Activated naive CD8-positive, alpha-beta T cell treated with anti-CD3 and anti-CD28 coated beads for 36 hours (primary cell): ENCODE results near the gene PCNX4. TPM values are rescaled to one million over a fixed set of nuclear protein-coding genes. Genes with fewer than 3 reads are reported as not detected.
"Not testable (repeated sequence)": the region's sequence is repeated elsewhere in the genome, so short reads cannot be mapped to it uniquely, and the experiment has no call there.

Experiments used
- DNase-seq: peaks from one replicate; pipeline ENCODE4 v3.0.0; 2021
- H3K27ac Mint-ChIP-seq: one replicate; pipeline ENCODE4 v1.8.0; 2022; ENCODE audit warnings: mild to moderate bottlenecking, moderate library complexity, mixed read lengths
- H3K27me3 Mint-ChIP-seq: one replicate; pipeline ENCODE4 v1.8.0; 2022; ENCODE audit warnings: mild to moderate bottlenecking, mixed read lengths
- H3K36me3 Mint-ChIP-seq: one replicate; pipeline ENCODE4 v1.8.0; 2021; ENCODE audit warnings: mild to moderate bottlenecking, mixed read lengths
- H3K4me1 Mint-ChIP-seq: one replicate; pipeline ENCODE4 v1.8.0; 2021; ENCODE audit warnings: mixed read lengths
- H3K4me3 Mint-ChIP-seq: one replicate; pipeline ENCODE4 v1.8.0; 2022; ENCODE audit warnings: mild to moderate bottlenecking, moderate library complexity, mixed read lengths
- H3K9me3 Mint-ChIP-seq: one replicate; pipeline ENCODE4 v1.8.0; 2022; ENCODE audit warnings: mixed read lengths
- total RNA-seq, 2 experiments: library from RNA; stranded (reverse); gene quantifications; one replicate each; pipeline ENCODE4 v1.2.3, GENCODE V29; 2021

The PCNX4 gene
- total RNA-seq: 10 to 100 TPM; 28.3 to 30.9 TPM

DNA sequence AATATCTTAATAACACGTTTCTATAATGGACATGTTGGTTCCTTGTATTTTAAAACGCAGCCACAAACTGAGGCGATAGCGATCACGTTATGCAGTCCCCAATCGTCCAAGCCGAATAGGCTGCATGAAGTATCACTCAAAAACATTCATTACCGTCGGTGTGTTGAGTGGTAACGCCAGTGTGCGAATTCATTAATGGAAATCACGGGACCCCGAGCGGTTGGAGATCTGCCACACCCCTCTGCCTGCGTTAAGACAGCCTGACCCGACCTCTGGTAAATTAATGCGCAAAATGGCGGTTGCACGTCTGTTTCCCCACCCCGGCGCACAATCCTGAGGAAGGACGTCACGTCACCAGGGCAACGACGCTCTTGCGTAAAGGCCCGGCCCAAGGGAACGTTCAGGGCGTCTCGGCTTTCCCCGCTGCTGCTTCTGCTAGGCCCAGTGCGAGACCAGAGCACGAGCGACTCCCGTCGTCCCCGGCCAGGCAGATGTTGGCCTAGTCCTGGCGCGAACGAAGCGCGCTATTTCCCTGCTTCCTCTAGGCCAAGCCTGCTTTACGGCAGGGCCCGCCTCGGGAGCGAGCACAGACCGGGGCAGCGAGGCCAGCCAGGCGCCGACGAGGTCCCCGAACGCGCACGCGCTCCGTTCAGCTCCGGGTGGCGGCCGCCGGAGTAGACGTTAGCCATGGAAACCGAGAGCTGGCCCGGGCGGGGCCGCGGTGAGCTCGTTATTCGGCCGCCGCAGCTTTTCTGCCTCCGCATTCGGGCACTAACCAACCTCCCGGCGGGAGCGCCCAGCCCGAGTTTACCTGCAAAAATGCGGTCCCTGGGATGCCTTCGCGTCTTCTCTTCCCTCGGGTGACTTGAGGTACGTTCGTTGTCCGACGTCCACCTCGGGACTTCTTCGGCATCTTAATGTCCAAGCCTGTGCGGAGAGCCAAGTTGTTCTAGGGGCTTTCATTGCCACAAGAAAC, at the start of gene PCNX4:
PCNX4 (plus strand) TSS at position 374 of the 976 bp plus-strand sequence. CDS start 15,716 bp downstream, outside the sequence.
- peaks cover 30% of the 10 kb centered on the region for H3K4me1 Mint-ChIP-seq
- H3K4me3 Mint-ChIP-seq: peak within 1 kb of the TSS; percentile 97
- no peaks in the 10 kb centered on the region for H3K27me3 Mint-ChIP-seq
- peak within 1 kb of the TSS; percentile 95 for H3K27ac Mint-ChIP-seq
- DNase-seq: peak; percentile 91
- peaks cover 19% of the 10 kb centered on the region for H3K36me3 Mint-ChIP-seq
- peaks cover 1% of the 10 kb centered on the region for H3K9me3 Mint-ChIP-seq

DNA sequence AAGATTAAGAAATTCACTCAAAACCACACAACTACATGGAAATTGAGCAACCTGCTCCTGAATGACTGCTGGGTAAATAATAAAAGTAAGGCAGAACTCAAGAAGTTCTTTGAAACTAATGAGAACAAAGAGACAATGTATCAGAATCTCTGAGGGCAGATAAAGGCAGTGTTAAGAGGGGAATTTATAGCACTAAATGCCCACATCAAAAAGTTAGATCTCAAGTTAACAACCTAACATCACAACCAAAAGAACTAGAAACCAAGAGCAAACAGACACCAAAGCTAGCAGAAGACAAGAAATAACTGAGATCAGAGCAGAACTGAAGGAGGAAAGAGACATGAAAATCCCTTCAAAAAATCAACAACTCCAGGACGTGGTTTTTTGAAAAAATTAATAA, 43.7 kb upstream of the PCNX4 start:
- Mint-ChIP-seq H3K4me1 (peaks cover 47% of the 10 kb centered on the region), H3K4me3 (peak overlapping the region; percentile 30), H3K36me3 (peaks cover 16% of the 10 kb centered on the region), H3K27ac (peak overlapping the region; percentile 9), H3K9me3 (peaks cover 37% of the 10 kb centered on the region)
- not testable (repeated sequence) for H3K27me3 Mint-ChIP-seq, DNase-seq

DNA sequence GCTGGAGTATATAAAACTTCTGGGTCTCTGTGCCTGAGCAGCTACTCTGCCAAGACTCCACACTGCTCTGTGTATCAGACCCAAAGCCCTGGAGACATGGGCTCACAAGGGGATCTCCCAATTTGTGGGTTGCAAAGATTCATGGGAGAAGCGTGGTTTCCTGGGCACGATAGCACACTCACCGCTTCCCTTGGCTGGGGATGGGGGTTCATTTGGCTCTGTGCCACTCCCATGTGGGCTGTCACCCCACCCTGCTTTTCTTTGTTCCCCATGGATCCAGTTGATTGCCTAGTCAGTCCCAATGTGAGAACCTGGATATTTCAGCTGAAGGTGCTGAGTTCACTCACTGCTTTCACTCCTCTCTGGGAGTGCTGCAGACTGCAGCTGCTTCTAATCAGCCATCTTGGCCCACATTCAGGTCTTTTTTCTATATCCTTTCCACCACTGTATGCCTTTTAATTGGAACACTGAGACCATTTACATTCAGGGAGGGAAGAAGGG, 40.0 kb upstream of the PCNX4 start:
- DNase-seq: peak; percentile 13
- Mint-ChIP-seq H3K36me3 (peaks cover 5% of the 10 kb centered on the region), H3K4me1 (peaks cover 53% of the 10 kb centered on the region), H3K9me3 (peaks cover 9% of the 10 kb centered on the region), H3K27ac (peak overlapping the region; percentile 34), H3K4me3 (no peak overlapping the region), H3K27me3 (no peaks in the 10 kb centered on the region)

DNA sequence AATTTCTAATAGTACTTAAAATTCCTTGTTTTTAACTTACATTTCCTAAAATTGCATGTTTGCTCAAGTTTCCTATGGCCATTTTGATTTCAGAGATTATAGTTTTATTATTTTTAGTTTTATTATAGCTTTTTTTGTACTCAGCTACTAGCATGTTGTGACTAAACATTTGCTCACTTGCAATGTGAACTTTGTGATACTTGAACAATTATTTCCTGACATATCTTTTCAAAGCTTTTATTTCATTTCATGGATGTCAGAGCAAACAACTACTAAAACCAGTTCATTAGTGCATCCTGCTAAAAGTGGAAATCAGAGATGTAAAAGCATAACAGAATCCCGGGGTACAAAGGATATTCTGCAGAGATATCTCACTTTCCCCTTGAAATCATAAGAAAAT, 33.6 kb upstream of the PCNX4 start:
- H3K9me3 Mint-ChIP-seq: no peaks in the 10 kb centered on the region

DNA sequence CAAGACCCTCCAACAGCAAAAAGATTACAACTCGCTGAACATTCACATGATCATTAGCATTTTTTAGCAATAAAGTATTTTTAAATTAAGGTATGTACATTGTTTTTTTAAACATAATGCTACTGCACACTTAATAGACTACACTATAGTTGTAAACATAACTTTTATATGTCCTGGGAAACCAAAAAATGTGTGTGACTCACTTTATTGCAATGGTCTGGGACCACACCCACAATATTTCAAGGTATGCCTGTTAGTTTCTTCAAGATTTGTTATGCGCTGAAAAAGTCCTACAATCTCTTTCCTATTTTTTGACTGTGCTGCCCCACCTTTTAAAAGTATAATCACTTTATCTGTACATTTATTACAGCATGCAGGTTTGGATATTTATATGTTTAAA, 30.4 kb upstream of the PCNX4 start:
- no peaks in the 10 kb centered on the region for H3K9me3 Mint-ChIP-seq
- H3K4me1 Mint-ChIP-seq: no peaks in the 10 kb centered on the region
- H3K27me3 Mint-ChIP-seq: no peaks in the 10 kb centered on the region
- DNase-seq: no peak
- H3K4me3 Mint-ChIP-seq: no peak overlapping the region
- H3K36me3 Mint-ChIP-seq: no peaks in the 10 kb centered on the region
- H3K27ac Mint-ChIP-seq: no peak overlapping the region

More for the DNA sequence above, 33.6 kb upstream of the PCNX4 start:
- no peak for DNase-seq
- peaks cover 6% of the 10 kb centered on the region for H3K4me1 Mint-ChIP-seq
- H3K27me3 Mint-ChIP-seq: no peaks in the 10 kb centered on the region
- no peaks in the 10 kb centered on the region for H3K36me3 Mint-ChIP-seq
- no peak overlapping the region for H3K27ac Mint-ChIP-seq
- H3K4me3 Mint-ChIP-seq: no peak overlapping the region

GRCh38 chr14:60064491-60065072, 27.1 kb upstream of the PCNX4 start:
- Mint-ChIP-seq H3K27me3 (no peaks in the 10 kb centered on the region), H3K9me3 (no peaks in the 10 kb centered on the region), H3K4me1 (no peaks in the 10 kb centered on the region), H3K36me3 (no peaks in the 10 kb centered on the region), H3K27ac (no peak overlapping the region), H3K4me3 (no peak overlapping the region)
- no peak for DNase-seq

- Mint-ChIP-seq H3K9me3 (no peaks in the 10 kb centered on the region), H3K4me3 (no peak overlapping the region)
Observed at GRCh38 chr14:60067882-60068281, 23.8 kb upstream of the PCNX4 start.

DNA sequence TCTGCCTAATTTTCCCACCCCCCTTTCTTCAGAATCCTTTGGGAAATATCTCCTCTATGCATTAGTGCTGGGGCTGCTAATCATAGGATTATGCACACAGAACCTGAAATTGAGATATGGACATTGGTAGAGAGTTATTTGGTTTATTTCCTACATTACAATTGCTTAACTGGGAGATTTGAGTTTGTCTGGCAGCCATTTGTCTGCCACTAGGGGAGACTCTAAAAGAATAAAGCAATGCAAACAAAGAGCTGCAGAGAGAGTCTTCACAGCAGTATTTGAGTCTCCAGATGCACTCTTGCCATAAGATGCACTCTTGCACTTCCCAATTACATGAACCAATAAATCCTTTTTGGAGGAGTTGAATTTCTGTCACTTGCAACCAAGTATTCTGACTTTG, 12.0 kb upstream of the PCNX4 start:
- H3K4me3 Mint-ChIP-seq: no peak overlapping the region
- peaks cover 11% of the 10 kb centered on the region for H3K9me3 Mint-ChIP-seq
- peaks cover 3% of the 10 kb centered on the region for H3K4me1 Mint-ChIP-seq
- H3K27ac Mint-ChIP-seq: no peak overlapping the region
- no peak for DNase-seq
- no peaks in the 10 kb centered on the region for H3K36me3 Mint-ChIP-seq
- H3K27me3 Mint-ChIP-seq: no peaks in the 10 kb centered on the region

More at GRCh38 chr14:60067882-60068281, 23.8 kb upstream of the PCNX4 start:
- no peak overlapping the region for H3K27ac Mint-ChIP-seq
- no peak for DNase-seq
- H3K4me1 Mint-ChIP-seq: peaks cover 6% of the 10 kb centered on the region
- H3K36me3 Mint-ChIP-seq: no peaks in the 10 kb centered on the region
- H3K27me3 Mint-ChIP-seq: no peaks in the 10 kb centered on the region

- no peaks in the 10 kb centered on the region for H3K9me3 Mint-ChIP-seq
- no peak for DNase-seq
- no peak overlapping the region for H3K27ac Mint-ChIP-seq
- H3K4me3 Mint-ChIP-seq: no peak overlapping the region
- H3K27me3 Mint-ChIP-seq: no peaks in the 10 kb centered on the region
- no peaks in the 10 kb centered on the region for H3K36me3 Mint-ChIP-seq
- H3K4me1 Mint-ChIP-seq: no peaks in the 10 kb centered on the region
Observed at GRCh38 chr14:60085085-60085484, 6.6 kb upstream of the PCNX4 start.

- H3K27ac Mint-ChIP-seq: no peak overlapping the region
- no peaks in the 10 kb centered on the region for H3K9me3 Mint-ChIP-seq
- no peak overlapping the region for H3K4me3 Mint-ChIP-seq
- peaks cover 4% of the 10 kb centered on the region for H3K4me1 Mint-ChIP-seq
- DNase-seq: no peak
- no peaks in the 10 kb centered on the region for H3K36me3 Mint-ChIP-seq
- no peaks in the 10 kb centered on the region for H3K27me3 Mint-ChIP-seq
Observed at GRCh38 chr14:60085693-60086092, 6.0 kb upstream of the PCNX4 start.

DNA sequence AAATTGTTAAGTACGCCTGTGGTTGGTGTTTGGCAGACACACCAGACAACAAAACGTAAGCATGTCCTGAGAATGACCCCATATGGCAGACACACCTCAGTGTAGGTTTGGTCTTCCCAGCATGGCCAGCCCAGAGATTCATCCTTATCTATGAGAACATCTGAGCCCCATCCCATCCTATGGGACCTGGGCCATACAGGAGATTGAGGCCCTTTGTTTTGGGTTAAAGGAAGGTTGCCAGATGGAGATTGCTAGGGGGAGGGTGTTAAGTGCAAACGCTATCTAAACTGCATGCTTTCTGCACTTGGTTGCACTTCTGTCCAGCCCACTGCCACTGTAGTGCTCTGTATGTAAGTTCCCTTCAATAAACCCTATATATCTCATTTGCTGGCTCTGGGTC, 4.1 kb upstream of the PCNX4 start:
- Mint-ChIP-seq H3K27ac (no peak overlapping the region), H3K36me3 (peaks cover 2% of the 10 kb centered on the region), H3K4me3 (no peak overlapping the region), H3K4me1 (peaks cover 4% of the 10 kb centered on the region), H3K9me3 (no peaks in the 10 kb centered on the region), H3K27me3 (no peaks in the 10 kb centered on the region)
- DNase-seq: no peak

DNA sequence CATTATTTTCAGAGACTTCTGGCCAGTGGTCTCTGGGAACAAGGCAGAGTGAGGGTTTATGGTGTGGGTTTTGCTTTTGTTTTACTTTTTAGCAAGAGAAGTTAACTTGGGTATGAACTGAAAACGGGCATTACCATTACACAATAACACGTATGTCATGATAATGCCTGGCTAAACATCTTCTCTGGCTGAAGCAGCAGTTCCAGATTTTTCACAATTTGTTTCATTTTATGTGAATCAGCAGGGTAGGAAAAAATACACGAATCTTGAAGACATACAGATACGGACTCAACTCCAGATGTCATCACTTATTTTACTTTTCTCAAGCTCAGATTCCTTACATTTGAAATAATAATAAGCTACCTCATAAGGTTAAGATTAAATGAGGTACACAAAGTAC, 2.5 kb upstream of the PCNX4 start:
- no peak overlapping the region for H3K27ac Mint-ChIP-seq
- H3K27me3 Mint-ChIP-seq: no peaks in the 10 kb centered on the region
- peaks cover 14% of the 10 kb centered on the region for H3K4me1 Mint-ChIP-seq
- peaks cover 1% of the 10 kb centered on the region for H3K9me3 Mint-ChIP-seq
- DNase-seq: no peak
- H3K36me3 Mint-ChIP-seq: peaks cover 10% of the 10 kb centered on the region
- no peak overlapping the region for H3K4me3 Mint-ChIP-seq

GRCh38 chr14:60090864-60091519, 731 bp upstream of the PCNX4 start:
- peaks cover 19% of the 10 kb centered on the region for H3K36me3 Mint-ChIP-seq
- peaks cover 1% of the 10 kb centered on the region for H3K9me3 Mint-ChIP-seq
- DNase-seq: peak; percentile 9
- H3K27ac Mint-ChIP-seq: peak overlapping the region; percentile 95
- H3K4me3 Mint-ChIP-seq: peak overlapping the region; percentile 97
- H3K4me1 Mint-ChIP-seq: peaks cover 28% of the 10 kb centered on the region
- H3K27me3 Mint-ChIP-seq: no peaks in the 10 kb centered on the region

GRCh38 chr14:60092526-60092920, 800 bp downstream of the PCNX4 start:
- H3K4me1 Mint-ChIP-seq: peaks cover 30% of the 10 kb centered on the region
- peak; percentile 13 for DNase-seq

GRCh38 chr14:60093080-60093479, 1.4 kb downstream of the PCNX4 start:
- H3K4me1 Mint-ChIP-seq: peaks cover 30% of the 10 kb centered on the region
- no peak for DNase-seq
- H3K36me3 Mint-ChIP-seq: peaks cover 31% of the 10 kb centered on the region
- H3K27me3 Mint-ChIP-seq: no peaks in the 10 kb centered on the region
- peak overlapping the region; percentile 95 for H3K27ac Mint-ChIP-seq
- peak overlapping the region; percentile 97 for H3K4me3 Mint-ChIP-seq
- peaks cover 1% of the 10 kb centered on the region for H3K9me3 Mint-ChIP-seq

More at GRCh38 chr14:60092526-60092920, 800 bp downstream of the PCNX4 start:
- H3K27ac Mint-ChIP-seq: peak overlapping the region; percentile 95
- peak overlapping the region; percentile 97 for H3K4me3 Mint-ChIP-seq
- peaks cover 26% of the 10 kb centered on the region for H3K36me3 Mint-ChIP-seq
- no peaks in the 10 kb centered on the region for H3K27me3 Mint-ChIP-seq
- H3K9me3 Mint-ChIP-seq: peaks cover 1% of the 10 kb centered on the region
